Transverse colon (tissue), 4 donors: Measurements from ENCODE around the gene RAB3A.

Experiments
- EP300 ChIP-seq: sonication (generic); formaldehyde crosslinking; IDR thresholded peaks from one replicate; pipeline ENCODE4 v1.6.1; 2017; ENCODE audit warnings: antibody characterized with exemption, low read depth
- POLR2A ChIP-seq: fragments of 450-650 bp; IDR thresholded peaks from one replicate; pipeline ENCODE4 v1.6.1; 2016; ENCODE audit warnings: antibody characterized with exemption, mild to moderate bottlenecking, moderate library complexity
- POLR2AphosphoS5 ChIP-seq, 3 donors: sonication (generic); formaldehyde crosslinking; IDR thresholded peaks; one replicate each; pipeline ENCODE4 v1.6.1; 2016; ENCODE audit warnings: antibody characterized with exemption in 3 of 3
- TF ChIP-seq, protein P1 (sequence below), 5 experiments: fragments of 200-600 bp in 3 of 5; fragments of 450-650 bp in 2 of 5; sonication (generic) in 3 of 5; IDR thresholded peaks; 1 replicate in 2 of 5; 2 replicates in 3 of 5; pipeline ENCODE4 v1.5.1; 2016 to 2017; ENCODE audit warnings: antibody characterized with exemption in 5 of 5, inconsistent platforms in 3 of 5, mild to moderate bottlenecking in 2 of 5, moderate library complexity in 1 of 5

DNA sequence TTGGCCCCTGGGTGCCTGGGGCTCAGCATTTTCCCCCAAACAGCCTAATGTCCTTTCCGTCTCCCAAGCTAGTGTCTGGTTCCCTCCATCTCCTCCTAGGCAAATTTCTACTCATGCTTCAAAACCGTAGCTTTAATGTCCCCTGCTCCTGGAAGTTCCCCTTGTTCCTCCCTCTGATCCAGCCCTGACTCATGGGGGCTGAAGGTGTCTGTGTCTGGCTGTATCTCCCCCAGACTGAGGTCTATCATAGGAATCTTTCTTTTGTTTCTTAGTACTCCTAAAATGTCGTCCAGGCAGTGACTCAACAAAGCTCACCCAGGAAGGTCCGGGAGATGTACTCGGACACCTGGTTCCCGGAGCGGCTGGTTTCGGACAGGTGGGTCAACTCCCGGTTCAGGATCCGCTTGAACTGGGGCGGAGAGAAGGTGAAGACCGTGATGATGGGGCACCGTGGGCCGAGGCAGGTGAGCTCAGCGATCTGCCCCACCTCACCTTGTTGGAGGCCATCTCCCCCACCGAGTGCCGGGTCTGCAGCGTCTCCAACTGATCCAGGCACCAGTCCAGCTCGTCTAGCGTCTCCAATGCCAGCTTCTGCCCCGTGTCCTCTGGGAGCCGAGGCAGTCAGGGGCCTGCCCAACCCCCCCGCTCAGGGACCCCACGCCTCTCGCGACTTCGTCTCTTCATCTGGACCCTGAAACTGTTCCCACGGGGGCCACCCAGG, 16.2 kb upstream of the RAB3A start:
- TF ChIP-seq, protein P1, sequence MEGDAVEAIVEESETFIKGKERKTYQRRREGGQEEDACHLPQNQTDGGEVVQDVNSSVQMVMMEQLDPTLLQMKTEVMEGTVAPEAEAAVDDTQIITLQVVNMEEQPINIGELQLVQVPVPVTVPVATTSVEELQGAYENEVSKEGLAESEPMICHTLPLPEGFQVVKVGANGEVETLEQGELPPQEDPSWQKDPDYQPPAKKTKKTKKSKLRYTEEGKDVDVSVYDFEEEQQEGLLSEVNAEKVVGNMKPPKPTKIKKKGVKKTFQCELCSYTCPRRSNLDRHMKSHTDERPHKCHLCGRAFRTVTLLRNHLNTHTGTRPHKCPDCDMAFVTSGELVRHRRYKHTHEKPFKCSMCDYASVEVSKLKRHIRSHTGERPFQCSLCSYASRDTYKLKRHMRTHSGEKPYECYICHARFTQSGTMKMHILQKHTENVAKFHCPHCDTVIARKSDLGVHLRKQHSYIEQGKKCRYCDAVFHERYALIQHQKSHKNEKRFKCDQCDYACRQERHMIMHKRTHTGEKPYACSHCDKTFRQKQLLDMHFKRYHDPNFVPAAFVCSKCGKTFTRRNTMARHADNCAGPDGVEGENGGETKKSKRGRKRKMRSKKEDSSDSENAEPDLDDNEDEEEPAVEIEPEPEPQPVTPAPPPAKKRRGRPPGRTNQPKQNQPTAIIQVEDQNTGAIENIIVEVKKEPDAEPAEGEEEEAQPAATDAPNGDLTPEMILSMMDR (IDR thresholded peaks at IDR 0.05) = no peak
- no peak for TF ChIP-seq POLR2A
- no peak for TF ChIP-seq POLR2AphosphoS5 (IDR thresholded peaks at IDR 0.05)
- TF ChIP-seq EP300 = no peak
